AG09319 (cell line): Measurements from ENCODE around the gene C17orf113.

Experiments
- DNase-seq: peaks from one replicate; pipeline ENCODE4 v3.0.0-alpha.2; 2010; ENCODE audit warnings: low read depth; ENCODE audit errors: extremely low read depth
- CTCF ChIP-seq: IDR thresholded peaks from 2 replicates; pipeline ENCODE4 v1.5.1; 2011; ENCODE audit warnings: low read depth, mild to moderate bottlenecking, inconsistent platforms, low read length, moderate library complexity

C17orf113 gene

GRCh38 chr17:42090964-42091790 is 40.8 kb upstream of the C17orf113 start:
- DNase-seq: no peak
- TF ChIP-seq CTCF: no peak

- no peak for DNase-seq
- TF ChIP-seq CTCF: no peak
Observed at GRCh38 chr17:42088736-42089135, 38.3 kb upstream of the C17orf113 start.

- DNase-seq: no peak
- no peak for TF ChIP-seq CTCF
Observed at GRCh38 chr17:42087736-42088705, 37.6 kb upstream of the C17orf113 start.

- TF ChIP-seq CTCF: no peak
- no peak for DNase-seq
Observed at GRCh38 chr17:42087042-42087701, 36.8 kb upstream of the C17orf113 start.

GRCh38 chr17:42081516-42082129 is 31.2 kb upstream of the C17orf113 start:
- no peak for TF ChIP-seq CTCF
- DNase-seq: no peak

GRCh38 chr17:42079541-42079940 is 29.1 kb upstream of the C17orf113 start:
- no peak for TF ChIP-seq CTCF
- DNase-seq: no peak
